Stimulated activated naive CD4-positive, alpha-beta T cell treated with Interleukin-2 at 50 U/mL for 16 hours (primary cell): ENCODE measurements around the gene SLC10A3.
"Not testable (repeated sequence)": the region's sequence is repeated elsewhere in the genome, so short reads cannot be mapped to it uniquely, and the experiment has no call there.

ENCODE experiments used
- DNase-seq: peaks from one replicate; lab custom pipeline; 2025; lab: John Stamatoyannopoulos, UW

Gene SLC10A3

DNA sequence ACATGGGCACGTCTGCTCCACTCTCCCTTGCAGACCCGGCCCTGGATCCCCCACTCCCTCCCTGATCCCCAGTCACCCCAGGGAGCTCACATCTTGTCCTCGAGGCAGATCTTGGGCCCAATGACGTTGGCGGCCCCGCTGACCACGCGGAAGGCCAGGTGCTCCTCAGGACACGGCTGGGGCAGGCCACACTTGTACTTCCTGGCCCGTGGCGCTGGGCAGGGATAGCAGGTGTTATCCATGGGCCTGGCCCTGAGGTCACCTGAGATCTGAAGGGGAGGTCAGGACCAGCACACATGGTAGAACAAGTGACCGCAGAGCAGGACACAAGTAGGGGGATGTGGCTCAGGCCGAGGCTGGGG, 17.9 kb upstream of the SLC10A3 start:
- no peak for DNase-seq

DNA sequence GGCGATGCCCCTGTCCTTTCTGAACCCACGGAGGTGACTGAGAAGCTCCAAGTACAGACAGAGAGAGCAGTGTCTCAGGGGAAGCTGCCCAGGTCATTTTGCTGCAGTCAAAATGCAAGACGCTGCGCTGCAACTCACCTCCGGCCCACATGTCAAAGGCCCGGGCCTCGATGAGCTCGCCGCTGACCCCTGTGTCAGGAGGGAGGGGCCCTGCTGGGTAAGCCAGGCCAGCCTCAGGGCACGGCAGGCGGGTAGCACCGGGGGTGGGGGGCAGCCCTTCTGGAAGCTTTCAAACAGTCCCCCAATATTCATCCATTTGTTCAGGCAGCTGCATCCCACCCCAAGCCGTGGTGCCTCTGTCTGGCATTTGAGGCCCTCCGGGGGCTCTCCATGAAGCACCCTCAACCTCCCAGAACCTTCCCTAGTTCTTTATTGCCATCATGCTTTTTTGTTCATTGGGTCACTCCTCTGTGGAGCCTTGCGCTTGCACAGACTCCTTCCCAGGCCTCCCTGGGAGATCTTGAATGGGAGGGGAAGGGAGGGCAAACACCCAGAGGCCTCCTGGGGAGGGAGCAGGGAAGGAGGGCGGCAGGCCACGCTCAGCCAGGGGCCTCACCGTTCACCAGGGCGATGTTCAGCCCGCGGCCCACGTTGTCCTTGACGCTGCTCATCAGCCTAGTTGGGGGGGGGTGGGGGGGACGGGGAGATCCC, 17.4 kb upstream of the SLC10A3 start:
- DNase-seq: no peak

DNA sequence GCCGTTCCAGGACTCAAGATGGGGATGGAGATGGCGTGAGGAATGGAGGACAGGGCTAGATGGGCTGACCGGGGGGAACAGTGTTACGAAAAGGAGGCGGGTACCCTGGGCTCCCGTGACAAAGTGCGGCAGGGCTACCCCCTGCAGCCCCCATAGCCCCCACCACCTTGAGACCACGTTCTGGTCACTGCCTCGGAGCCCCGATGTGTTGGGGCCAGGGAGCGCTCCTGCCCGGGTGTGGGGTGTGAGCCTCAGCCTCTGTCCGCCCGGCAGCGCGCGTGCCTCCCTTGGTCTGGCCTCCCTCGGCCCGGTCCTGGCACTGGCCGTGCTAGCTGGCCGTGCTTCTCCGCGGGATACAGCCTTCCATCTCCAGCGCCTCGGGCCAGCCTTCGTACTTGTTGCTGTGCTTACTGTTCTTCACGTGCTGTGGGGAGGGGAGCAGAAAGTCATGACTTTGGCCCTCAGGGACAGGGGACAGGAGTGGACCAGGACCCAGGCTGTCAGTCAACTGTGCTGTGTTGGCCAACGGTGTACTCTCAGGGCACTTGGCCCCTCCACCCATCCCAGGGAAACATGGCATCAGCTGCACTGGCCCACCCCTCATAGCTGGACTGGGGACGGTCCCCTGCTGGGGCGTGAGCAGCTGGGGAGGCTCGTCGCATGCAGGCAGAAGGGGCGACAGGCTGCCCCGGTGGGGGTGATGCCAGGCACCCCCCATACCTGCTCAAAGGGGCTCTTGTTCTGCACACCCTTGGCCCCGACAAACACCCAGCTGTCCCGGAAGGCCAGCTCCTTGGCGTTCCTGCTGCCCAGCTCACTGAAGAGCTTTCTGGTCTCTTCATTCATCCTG, 16.3 kb upstream of the SLC10A3 start:
- DNase-seq: no peak

DNA sequence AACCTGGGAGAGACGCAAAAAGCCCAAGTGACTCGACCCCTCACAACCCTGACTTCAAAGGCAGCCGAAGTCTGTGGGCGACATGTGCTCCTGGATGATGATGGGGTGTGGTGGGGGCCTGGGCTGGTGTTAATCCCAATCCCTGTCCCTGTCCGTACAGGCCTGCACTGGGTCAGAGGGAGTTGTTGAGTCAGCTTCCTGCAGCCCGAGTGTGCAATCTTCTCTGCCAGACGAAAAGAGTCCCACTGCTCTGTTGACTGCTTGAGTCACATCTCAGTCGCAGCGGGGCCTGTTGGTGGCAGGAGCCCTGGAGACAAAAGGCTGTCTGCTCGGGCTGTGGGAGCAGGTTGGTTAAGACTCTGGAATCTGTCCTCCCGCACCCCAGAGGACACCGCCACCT, 15.3 kb upstream of the SLC10A3 start:
- DNase-seq: no peak

DNA sequence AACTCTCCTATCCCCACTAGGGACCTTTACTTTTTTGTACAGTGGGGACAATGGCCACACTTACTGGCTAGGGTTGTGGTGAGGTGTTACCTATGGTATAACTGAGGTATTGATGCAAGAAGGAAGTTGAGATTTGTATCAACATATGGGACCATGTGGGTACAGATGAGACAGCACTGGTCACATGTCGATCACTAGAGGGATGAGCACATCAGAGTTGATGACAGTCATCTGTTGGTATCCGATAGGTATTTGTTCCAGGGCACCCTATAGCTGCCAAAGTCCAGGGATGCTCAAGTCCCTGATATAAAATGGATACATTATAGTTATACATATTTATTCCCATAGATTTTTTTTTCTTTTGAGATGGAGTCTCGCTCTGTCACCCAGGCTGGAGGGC, 12.6 kb upstream of the SLC10A3 start:
- no peak for DNase-seq

DNA sequence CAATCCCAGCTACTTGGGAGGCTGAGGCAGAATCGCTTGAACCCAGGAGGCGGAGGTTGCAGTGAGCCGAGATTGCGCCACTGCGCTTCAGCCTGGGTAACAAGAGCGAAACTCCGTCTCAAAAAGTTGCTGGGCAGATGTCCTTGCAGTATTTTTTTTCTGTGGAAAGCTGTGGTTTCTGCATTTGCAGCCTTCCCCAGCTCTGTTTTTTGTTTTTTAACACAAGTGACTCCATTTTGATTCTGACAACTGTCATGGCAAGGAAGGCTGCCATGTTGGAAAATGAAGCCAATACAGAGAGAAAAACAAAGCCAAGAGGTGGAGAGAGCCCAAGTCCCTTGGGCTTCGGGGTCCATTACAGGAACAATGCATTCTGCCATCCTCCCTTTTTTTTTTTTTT, 11.7 kb upstream of the SLC10A3 start:
- DNase-seq: no peak

DNA sequence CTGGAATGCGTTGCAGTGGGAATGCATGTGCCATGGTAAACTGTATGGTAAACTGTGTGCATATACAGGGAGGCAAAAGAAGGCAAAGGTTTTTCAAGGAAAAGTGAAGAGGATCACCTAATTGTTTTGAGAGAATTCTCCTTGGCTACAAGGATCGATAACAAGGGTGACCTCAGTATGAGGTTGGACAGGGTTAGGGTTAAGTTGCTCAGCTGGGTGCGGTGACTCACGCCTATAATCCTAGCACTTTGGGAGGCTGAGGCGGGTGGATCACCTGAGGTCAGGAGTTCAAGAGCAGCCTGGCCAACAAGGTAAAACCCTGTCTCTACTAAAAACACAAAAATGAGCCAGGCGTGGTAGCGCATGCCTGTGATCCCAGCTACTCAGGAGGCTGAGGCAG, 11.0 kb upstream of the SLC10A3 start:
- not testable (repeated sequence) for DNase-seq

DNA sequence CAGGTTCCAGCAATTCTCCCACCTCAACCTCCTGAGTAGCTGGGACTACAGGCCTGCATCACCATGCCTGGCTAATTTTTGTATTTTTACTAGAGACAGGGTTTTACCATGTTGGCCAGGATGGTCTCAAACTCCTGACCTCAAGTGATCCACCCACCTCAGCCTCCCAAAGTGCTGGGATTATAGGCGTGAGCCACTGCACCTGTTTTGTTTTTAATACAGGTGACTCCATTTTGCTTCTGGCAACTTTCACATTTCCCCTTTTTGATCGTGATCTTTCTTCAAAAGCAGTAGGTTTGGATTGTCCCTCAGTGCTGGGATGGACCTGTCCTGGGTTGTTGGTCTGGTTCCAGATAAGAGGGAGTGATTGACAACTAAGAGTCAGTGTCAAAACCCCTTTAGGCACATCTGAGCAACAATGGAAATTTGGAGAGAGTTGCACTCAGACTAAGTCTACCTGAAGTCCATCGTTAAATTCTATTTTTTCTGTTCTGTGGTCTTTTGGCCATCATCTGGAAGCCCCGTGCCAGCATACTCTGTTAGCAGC, 6.2 kb upstream of the SLC10A3 start:
- not testable (repeated sequence) for DNase-seq

DNA sequence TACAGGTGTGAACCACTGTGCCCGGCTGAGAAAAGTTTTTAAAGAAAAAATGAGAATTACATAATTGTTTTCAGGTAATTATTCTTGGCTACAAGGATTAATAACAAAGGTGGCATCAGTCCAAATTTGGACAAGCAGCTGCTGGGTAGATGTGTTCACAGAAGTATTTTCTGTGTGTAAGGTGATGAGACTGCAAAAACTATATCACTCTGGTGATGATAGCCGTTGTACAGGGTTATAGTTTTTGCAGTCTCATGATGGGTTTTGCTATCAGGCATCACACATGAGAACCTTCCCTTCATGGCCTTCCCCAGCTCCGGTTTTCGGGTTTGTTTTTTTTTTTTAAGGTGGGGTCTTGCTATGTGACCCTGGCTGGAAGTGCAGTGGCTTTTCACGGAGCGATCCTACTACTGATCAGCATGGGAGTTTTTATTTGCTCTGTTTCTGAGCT, 5.1 kb upstream of the SLC10A3 start:
- no peak for DNase-seq

DNA sequence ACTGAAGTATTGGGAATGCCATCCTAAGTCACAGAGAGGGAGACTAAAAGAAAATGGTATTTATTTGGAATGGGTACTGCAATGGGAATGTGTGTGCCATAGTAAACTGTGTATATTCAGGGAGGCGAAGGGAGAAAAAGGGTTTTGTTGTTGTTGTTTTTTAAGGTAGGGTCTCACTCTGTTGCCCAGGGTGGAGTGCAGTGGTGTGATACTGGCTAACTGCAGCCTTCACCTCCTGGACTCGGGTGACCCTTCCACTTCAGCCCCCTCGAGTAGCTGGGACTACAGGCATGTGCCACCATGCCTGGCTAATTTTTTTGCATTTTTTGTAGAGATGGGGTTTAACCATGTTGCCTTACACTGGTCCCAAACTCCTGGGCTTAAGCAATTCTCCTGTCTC, 4.3 kb upstream of the SLC10A3 start:
- no peak for DNase-seq

DNA sequence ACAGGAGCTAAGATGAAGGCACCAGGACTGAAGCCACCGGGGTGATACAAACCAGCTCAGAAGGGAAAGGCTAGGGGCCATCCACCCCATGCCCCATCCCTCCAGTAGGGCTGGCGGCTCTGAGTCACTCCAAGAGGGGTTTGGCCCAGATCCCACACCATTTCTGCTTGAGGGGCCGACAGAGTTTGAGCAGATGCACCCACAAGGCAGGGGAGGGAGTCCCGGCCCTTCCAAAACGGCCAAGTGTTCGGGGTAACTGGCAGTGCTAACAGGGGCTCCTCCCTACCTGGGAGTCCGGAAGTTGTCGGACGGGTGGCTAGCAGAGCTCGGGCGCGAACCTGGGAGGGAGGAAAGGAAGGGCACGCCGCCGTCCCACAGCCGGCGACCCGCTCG, 412 bp downstream of the SLC10A3 start:
- peak; percentile 30 for DNase-seq

DNA sequence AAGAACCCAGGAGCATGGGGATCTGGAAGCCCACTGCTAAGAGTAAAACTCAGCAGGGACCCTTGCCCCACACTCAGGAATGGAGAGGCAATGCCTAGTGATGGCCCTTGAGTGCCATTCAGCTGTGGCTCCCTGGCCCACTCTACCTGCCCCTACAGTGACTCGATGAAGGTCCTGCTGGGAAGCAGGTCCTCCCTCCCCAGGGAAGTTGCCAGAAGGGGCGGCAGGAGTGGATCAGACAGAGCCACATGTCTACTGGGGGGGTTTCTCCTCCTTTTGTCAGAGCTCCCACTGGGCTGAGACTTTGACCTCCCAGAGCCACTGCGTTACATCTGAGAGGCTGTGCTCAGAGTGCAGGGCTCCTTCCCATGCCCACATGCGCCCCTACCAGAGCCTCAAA, 1.2 kb downstream of the SLC10A3 start:
- no peak for DNase-seq

DNA sequence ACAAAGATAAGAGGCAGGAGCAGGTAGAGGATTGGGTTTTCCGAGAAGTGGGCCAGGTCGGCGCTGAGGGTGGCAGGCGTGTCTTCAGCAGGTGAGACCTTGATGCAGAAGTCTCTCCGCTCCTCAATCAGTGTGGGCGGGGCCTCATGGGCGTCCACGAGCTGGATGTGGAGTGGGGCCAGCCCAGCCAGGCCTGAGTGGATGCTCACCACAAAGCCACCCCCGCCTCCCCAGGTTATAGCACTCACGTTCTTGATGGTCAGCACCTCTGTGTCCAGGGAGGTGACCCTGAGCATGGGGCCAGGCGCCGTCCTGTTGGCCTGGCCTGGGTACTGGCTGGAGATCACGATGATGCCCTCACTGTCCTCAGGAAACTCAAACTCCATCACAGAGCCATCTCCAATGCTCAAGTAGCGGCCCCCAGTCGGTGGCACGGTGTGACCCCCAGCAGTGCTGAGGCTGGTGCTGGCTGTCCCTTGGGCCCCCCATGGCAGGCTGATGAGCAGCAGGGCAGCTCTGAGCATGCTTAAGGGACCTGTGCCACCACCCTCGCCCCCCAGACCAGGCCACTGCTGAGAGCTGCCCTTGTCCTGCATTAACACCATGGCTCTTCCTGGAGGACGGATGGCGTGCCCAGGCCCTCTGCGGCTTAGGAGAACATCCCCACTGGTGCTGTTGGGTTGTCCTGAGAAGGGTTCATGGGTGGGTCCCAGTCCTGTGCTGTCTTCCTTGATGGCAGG, 1.9 kb downstream of the SLC10A3 start:
- no peak for DNase-seq

DNA sequence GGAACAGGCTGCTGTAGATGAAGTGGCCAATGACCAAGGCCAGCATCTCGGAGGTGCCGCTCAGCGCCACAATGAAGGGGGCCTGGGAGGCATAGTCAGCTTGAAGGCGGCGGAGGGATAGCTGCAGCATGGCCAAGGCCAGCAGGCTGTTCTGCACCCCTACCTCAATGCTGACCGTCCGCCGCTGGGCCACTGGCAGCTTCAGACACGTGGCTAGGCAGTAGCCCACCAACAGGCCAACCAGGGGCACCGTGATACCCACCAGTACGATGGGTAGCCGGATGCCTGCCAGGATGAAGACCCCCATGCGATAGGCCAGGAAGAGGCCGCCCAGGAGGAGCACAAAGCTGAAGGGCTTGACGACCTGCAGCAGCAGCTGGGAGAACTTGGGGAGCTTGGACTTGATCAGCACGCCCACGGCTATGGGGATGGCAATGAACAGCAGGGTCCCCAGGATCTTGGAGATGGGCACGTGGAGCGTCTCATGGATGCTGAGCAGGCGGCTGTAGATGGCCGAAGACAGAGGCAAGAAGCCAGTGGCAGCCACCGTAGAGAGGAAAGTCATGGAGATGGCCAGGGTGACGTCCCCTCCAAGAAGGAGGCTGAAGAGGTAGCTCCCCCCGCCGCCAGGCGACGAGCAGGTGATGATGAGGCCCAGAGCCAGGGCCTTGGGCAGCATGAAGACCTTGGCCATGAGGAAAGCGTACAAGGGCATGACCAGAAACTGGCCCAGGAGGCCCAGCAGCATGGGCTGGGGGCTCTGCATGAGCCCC, 2.7 kb downstream of the SLC10A3 start:
- no peak for DNase-seq

DNA sequence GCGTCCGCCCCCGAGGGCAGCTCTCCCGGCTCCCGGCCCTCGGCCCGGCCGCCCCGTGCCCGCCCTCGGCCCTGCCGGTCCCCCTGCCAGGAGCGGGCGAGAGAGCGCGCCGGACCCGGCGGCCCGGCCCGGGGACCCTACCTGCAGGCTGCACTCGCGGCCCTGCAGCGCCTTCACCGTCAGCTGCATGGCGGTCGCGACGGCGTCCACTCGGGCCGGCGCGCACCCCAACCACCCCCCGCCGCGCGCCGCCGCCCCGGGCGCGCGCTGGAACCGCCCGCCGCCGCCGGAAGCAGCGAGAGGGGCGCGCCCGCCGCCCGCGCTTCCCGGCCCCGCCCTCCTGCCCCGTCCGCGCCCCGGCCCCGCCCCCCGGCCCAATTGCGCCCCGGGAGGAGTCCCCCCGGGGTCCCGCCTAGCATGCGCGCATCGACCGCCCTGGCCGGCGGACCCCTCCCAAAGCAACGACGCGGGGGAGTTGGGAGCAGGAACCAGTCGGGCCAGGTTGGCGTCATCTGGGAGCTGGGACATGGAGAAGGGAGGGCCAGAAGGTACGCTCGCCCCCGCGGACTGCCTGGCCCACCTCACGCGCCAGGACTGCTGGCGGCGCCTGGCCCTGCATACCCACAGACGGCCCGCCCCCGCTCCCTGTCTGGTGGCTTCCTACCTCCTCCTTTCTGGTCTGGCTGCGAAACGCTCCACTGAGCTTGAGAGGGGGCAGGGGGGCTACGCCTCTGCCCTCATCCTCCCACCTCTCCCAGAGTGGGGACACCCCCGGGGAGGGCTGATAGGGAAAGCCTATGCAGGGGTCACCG, 3.8 kb downstream of the SLC10A3 start, which contains the start of gene UBL4A:
UBL4A (minus strand) TSS at position 220 of the 812 bp plus-strand sequence; CDS start at position 189, 31 bp downstream.
- peak; percentile 34 for DNase-seq

DNA sequence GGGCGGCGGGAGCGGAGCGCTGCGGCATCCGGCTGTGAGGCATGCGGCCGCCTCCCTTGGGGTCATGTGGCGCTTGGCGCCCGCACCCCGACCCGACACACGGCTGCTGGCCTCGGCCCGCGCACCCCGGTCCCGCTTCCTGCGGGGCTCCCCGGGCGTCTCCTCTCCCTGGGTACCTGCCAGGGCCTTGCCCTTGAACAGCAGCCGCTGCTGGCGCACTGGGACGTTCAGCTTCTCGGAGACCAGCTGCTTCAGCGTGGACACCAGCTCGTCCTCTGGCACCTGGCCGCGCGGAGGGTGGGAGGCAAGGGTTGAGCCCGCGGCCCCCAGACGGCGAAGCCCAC, 4.4 kb downstream of the SLC10A3 start:
- peak; percentile 11 for DNase-seq

DNA sequence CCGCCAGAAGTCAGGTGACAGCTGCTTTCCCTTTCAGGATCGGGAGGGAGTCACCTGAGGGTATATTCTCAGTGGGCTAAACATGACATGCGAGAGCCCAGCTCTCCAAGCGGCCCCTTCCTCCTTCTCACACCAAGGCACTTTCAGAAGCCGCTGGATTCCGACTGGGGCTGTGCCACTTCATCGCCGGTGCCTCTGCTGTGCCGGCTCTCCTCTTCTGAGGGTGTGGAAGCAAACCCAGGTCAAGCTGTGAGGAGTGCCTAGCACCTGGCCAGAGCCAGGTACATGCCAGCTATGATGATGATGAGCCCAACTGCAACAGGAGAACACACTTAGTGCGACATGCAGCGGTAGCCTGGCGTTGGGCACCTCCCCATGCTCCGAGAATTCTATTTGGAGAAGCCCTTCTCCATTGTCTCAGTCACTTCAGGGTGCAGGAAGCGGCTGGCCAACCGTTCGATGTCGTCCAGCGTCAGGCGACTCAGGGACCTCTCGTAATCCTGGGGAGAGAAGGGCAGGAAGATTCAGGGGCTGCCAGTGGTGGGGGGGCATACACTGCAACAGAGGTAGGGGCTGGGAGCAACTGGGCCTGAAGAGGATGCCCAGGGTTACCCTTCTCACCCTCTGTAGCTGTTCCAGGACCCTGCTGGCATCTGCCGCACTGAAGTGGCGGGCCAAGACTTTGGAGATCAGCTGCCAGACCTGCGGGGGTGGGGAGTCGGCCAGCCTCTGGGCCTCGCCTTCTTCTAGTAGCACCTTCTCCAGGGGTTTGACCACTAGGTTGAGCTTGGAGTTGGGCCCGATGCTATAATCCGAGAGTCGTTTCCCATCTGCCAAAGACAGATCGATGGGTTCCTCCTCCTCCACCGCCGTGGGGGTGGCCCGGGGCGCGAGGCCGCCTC, 5.0 kb downstream of the SLC10A3 start:
- no peak for DNase-seq

DNA sequence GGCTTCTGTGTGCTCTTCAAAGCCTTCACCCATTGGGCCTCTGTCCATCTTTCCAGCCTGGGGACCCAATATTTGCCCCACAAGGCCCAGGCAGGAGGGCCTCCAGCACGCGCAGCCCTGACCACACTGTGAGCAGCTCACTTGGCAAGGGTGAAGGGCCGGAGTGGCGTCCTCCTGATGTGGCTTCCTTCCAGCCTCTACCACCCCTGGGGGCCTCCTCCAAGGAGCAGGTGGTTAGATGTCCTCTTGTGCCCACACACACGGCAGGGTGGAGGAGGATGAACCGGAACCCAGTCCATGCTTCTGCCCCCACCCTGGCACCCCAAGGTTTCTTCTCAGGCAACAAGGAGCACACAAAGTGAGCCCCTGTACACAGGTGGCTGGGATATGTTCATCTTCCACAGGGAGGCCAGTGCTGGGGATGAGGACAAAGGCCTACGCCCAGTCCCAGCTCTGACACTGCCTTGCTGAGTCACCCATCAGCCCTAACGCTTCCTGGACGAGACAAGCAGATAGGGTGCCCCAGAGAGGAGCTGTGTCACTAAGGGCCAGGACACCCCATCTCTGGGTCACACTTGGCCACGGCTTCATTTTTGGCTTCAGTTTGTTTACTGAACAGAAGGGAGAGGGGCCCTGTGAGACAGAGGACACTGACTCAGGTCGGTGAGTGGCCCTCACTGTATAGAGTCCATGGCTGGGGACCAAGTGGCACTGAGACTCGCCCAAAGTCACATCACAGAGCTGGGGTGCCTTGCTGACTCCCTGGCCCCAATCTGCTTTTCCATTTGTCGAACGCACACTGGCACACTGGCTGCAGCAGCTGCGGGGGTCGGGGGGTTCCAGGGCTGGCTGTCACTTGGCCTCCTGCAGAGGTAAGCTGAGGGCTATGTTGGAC, 5.9 kb downstream of the SLC10A3 start:
- DNase-seq: no peak

DNA sequence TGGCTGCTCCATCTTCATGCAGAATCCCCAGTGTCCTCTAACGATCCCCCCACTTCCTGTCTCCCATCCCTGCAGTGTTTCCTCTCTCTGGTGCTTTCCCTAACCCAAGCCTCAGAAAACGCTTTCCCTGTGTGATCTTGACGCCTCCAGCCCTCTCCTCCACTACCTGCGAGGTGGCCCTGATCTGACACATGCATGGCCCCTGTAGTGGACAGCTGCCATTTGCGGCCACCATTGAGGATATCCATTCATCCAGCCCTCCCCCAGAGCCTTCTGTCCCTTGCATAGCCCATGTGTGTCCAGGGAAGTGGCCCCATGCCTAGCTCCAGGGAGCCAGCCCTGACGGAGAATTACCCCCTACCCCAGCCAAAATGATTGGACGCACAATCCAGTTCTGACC, 7.1 kb downstream of the SLC10A3 start:
- no peak for DNase-seq
